ENCODE data around the gene GCAT. TPM values are rescaled to one million over a fixed set of nuclear protein-coding genes. Genes with fewer than 3 reads are reported as not detected.

The GCAT gene
- polyA plus RNA-seq, 1 experiment = 8.9 TPM

DNA sequence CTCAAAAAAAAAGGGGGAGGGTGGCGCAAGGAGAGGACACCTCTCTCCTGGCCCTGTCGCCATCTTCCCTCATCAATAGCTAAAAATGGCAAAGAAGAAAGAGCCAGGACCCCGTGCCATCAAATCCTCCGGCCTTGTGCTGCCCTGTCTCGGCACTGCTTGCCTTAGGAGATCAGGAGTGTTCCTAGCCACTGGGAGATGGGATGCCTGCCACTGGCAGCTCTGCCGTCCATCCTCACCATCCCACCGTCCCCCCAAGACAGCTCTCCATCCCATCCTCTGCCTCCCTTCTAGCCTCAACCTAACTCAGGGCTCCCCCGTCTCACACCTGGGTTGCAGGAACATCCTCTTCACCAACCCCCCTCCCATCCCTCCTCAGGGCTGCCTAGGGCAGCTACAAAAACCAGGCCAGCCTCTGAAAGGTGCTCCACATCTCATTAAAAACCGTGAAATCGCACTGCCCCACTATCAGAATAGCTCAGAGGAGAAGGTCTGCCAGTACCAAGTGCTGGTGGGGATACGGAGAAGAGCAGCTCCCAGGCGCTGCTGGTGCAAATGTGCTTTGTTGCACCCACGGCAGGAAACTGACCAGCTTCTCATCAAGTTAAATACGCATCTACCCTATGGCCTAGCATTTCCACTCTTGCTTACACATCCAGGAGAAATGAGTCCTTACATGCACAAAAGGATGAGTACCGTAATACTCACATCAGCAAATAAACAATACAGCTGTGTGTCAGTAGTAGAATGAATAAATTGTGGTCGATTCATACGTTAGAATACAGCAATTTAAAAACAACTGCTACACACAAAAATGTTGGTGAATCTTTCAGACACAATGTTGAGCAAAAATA lies 31.7 kb upstream of the GCAT start:
- peak; percentile 90 for DNase-seq (ENCODE audit: low read depth, low spot score)
- ChIA-PET CTCF (interaction anchor here (0.8 to 1.3 kb wide), 4 partner anchors 16 to 169 kb away, joined by 3 to 7 read pairs (median 5); no protein-coding TSS in a partner anchor), POLR2A (interaction anchor here (0.6 to 1.5 kb wide), 16 partner anchors 9 to 168 kb away, joined by 3 to 9 read pairs (median 4); partner anchors contain the start of genes LGALS1 and NOL12)
- Histone ChIP-seq H3K4me3 (ENCODE audit: low read depth, low read length) (no peak overlapping the region), H3K9me3 (ENCODE audit: control insufficient read depth, insufficient read depth, low read length) (no peaks in the 10 kb centered on the region), H3K27me3 (ENCODE audit: control insufficient read depth, insufficient read depth, low read length) (no peaks in the 10 kb centered on the region), H3K27ac (ENCODE audit: low read depth, low read length) (peak overlapping the region; percentile 98)
- TF ChIP-seq, protein P1, sequence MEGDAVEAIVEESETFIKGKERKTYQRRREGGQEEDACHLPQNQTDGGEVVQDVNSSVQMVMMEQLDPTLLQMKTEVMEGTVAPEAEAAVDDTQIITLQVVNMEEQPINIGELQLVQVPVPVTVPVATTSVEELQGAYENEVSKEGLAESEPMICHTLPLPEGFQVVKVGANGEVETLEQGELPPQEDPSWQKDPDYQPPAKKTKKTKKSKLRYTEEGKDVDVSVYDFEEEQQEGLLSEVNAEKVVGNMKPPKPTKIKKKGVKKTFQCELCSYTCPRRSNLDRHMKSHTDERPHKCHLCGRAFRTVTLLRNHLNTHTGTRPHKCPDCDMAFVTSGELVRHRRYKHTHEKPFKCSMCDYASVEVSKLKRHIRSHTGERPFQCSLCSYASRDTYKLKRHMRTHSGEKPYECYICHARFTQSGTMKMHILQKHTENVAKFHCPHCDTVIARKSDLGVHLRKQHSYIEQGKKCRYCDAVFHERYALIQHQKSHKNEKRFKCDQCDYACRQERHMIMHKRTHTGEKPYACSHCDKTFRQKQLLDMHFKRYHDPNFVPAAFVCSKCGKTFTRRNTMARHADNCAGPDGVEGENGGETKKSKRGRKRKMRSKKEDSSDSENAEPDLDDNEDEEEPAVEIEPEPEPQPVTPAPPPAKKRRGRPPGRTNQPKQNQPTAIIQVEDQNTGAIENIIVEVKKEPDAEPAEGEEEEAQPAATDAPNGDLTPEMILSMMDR (IDR thresholded peaks at IDR 0.05; ENCODE audit: low read depth, low read length) = no peak

DNA sequence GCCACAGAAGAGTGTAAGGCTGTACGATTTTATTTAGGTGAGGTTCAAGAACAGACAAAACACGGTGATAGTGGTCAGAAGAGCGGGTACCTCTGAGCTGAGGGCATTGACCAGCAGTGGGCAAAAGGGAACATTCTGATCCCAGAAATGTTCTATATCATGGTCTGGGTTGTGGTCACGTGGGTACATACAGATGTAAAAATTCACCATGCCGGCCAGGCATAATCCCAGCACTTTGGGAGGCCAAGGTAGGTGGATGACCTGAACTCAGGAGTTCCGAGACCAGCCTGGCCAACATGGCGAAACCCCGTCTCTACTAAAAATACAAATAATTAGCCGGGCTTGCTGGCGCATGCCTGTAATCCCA lies 31.1 kb upstream of the GCAT start:
- ChIA-PET CTCF (interaction anchor here (1.0 to 1.3 kb wide), 2 partner anchors 15 to 170 kb away, joined by 4 to 7 read pairs; no protein-coding TSS in a partner anchor), POLR2A (interaction anchor here (0.7 to 1.5 kb wide), 15 partner anchors 8 to 169 kb away, joined by 3 to 9 read pairs (median 4); partner anchors contain the start of genes LGALS1 and NOL12)
- Histone ChIP-seq H3K27ac (ENCODE audit: low read depth, low read length) (peak overlapping the region; percentile 98), H3K9me3 (ENCODE audit: control insufficient read depth, insufficient read depth, low read length) (no peaks in the 10 kb centered on the region), H3K4me3 (ENCODE audit: low read depth, low read length) (no peak overlapping the region), H3K27me3 (ENCODE audit: control insufficient read depth, insufficient read depth, low read length) (no peaks in the 10 kb centered on the region)
- DNase-seq (ENCODE audit: low read depth, low spot score) = no peak
- TF ChIP-seq, protein P1 (IDR thresholded peaks at IDR 0.05; ENCODE audit: low read depth, low read length) = no peak

DNA sequence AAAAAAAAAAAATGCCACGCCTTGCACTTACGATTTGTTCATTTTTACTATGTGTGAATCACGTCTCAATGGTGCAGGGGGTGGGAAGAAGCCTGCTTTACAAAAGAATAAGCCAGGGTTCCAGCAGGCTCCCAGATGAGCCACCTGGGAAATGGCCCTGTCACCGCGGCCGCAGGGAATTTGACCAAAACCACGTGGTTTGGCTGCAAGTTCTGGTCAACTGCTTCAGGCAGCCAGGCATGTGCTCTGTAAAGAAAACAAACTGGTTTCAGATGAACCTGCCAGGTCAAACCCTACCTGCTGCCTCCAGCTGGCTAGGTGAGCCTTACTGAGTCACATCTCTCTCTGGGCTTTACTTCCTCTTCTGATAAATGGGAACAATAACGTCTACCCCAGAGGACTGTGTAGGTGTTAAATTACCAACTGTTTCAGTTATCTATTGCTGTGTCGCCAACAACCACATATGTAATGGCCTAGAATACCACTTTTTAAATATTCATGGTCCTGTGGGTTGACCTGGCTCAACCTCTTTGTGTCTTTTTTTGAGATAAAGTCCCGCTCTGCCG lies 30.5 kb upstream of the GCAT start:
- H3K4me3 ChIP-seq (ENCODE audit: low read depth, low read length) = no peak overlapping the region
- CTCF ChIA-PET = no interaction called here

DNA sequence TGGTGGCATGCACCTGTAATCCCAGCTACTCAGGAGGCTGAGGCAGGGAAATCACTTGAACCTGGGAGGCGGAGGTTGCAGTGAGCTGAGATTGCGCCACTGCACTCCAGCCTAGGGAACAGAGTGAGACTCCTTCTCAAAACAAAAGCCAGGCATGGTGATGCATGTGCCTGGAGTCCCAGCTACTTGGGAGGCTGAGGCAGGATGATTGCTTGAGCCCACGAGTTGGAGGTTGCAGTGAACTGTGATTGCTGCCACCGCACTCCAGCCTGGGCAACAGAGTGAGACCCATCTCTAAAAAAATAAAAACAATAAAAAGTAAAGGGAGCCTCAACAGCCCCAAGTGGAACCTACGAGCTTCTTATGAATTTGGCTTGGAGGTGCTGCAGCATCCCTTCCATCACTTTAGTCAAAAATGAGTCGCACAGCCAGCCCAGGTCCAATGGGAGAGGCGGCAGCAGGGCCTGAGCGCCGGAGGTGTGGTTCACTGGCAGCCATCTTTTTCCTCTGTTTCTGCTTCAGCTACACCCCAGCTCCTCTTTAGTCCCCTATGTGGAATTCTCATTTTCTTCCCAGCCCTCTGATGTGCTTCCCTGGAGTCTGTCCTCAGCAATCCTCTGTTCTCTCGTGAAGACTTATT lies 29.2 kb upstream of the GCAT start:
- CTCF ChIA-PET = no interaction called here
- no peak for DNase-seq (ENCODE audit: low read depth, low spot score)

More for the DNA sequence above, 30.5 kb upstream of the GCAT start:
- peak overlapping the region; percentile 98 for H3K27ac ChIP-seq (ENCODE audit: low read depth, low read length)
- peak; percentile 55 for DNase-seq (ENCODE audit: low read depth, low spot score)
- POLR2A ChIA-PET = interaction anchor here (1.2 kb wide), 1 partner anchor 30 kb away, joined by 3 read pairs; no protein-coding TSS in a partner anchor
- no peaks in the 10 kb centered on the region for H3K9me3 ChIP-seq (ENCODE audit: control insufficient read depth, insufficient read depth, low read length)
- TF ChIP-seq, protein P1 (IDR thresholded peaks at IDR 0.05; ENCODE audit: low read depth, low read length) = no peak
- no peaks in the 10 kb centered on the region for H3K27me3 ChIP-seq (ENCODE audit: control insufficient read depth, insufficient read depth, low read length)

More for the DNA sequence above, 29.2 kb upstream of the GCAT start:
- H3K4me3 ChIP-seq (ENCODE audit: low read depth, low read length) = no peak overlapping the region
- POLR2A ChIA-PET = no interaction called here
- TF ChIP-seq, protein P1 (IDR thresholded peaks at IDR 0.05; ENCODE audit: low read depth, low read length) = no peak
- H3K27ac ChIP-seq (ENCODE audit: low read depth, low read length) = no peak overlapping the region
- H3K9me3 ChIP-seq (ENCODE audit: control insufficient read depth, insufficient read depth, low read length) = no peaks in the 10 kb centered on the region
- no peaks in the 10 kb centered on the region for H3K27me3 ChIP-seq (ENCODE audit: control insufficient read depth, insufficient read depth, low read length)

Measured in AG04450 (cell line).